D721Med (cell line): ENCODE results near the gene RNASE9.

Experiments used
- DNase-seq: peaks from one replicate; pipeline ENCODE4 v3.0.0; 2011; ENCODE audit warnings: low spot score; ENCODE audit not compliant: insufficient read length
- FAIRE-seq: peaks from 2 replicates; lab custom pipeline; 2011; peaks lifted over from hg19 to GRCh38; lab: Jason Lieb, UNC
- CTCF ChIP-seq: IDR thresholded peaks from 2 replicates; pipeline ENCODE4 v1.5.1; 2012; ENCODE audit warnings: mild to moderate bottlenecking, control low read depth; ENCODE audit not compliant: insufficient read depth; ENCODE audit errors: missing control alignments

RNASE9 gene

GRCh38 chr14:20560961-20561360 lies at the start of gene RNASE9:
RNASE9 (minus strand) TSS chr14:20561047.
- DNase-seq = no peak
- no peak for TF ChIP-seq CTCF
- no peak for FAIRE-seq

GRCh38 chr14:20610002-20610765 lies 49.3 kb upstream of the RNASE9 start:
- TF ChIP-seq CTCF = no peak
- FAIRE-seq = no peak
- DNase-seq = no peak

DNA sequence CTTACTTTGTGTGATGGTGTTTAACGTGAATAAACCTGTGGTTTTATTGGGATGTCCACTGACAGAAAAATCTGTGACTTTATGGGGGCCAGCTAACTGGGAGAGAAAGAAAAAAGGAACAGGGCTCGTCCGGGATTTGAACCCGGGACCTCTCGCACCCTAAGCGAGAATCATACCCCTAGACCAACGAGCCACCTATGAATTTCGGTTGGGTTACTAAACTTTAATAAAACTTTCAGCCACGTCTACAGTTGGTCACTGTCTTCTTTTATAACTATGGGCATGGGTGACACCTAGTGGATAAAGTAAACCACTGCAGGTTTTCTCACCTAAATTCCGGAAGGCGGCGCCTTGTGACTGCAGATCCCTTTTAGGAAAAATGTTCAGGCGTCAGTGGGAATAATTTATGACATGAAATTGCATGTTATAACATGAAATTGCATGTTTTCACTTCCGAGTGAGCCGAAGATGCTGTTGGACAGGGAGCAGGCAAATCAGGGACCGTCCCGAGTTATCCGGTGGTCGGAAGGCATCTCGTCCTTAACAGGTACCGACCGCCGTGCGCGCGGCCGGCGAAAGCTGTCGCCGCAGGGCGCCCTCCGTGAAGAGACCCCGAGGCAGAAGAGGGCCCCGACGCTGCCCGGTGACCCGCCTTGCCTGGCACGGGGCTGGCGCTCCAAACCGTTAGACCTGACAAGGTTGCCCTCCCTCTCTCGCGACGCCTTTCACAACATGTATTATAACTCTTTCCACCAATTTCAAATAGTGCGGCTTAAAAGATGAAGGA lies 48.6 kb upstream of the RNASE9 start:
- FAIRE-seq (no peak), DNase-seq (no peak)
- peak; percentile 92 for TF ChIP-seq CTCF

GRCh38 chr14:20608383-20609110 lies 47.7 kb upstream of the RNASE9 start:
- no peak for FAIRE-seq
- no peak for TF ChIP-seq CTCF
- no peak for DNase-seq

DNA sequence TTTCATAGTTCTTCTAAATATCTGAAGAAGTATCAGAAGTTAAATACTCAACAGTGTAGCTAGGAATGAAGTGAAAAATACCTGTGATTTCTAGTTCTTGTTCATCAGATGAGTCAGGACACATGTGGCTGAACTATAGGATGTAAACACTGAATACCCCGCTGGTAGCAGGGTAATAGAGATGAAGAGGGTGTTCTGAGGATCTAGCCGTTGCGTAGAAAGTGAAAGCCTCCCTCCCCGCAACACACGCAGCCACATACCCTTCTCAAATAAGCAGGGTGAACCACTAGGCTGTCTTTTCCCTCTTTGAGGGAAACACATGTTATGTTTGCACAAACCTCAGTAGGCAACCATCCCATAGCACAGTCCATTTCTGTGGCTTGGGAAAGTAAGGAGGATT lies 46.8 kb upstream of the RNASE9 start:
- DNase-seq = no peak
- no peak for TF ChIP-seq CTCF

GRCh38 chr14:20606902-20607242 lies 46.0 kb upstream of the RNASE9 start:
- DNase-seq = no peak
- no peak for TF ChIP-seq CTCF
- FAIRE-seq = no peak

More for the DNA sequence above, 46.8 kb upstream of the RNASE9 start:
- no peak for FAIRE-seq
